Measurements from ENCODE around the gene METTL17.

GRCh38 chr14:20989787-20990600 is at the start of gene METTL17:
- TF ChIP-seq CTCF (conservative IDR thresholded peaks at IDR 0.05; ENCODE audit: low read depth, low read length) (peak; percentile 42), EZH2 (IDR thresholded peaks at IDR 0.05; ENCODE audit: borderline replicate concordance, low read depth, low read length, poor library complexity, severe bottlenecking) (no peak)
